NCI-H1048 (cell line): ENCODE results near the gene SH3PXD2B.

Experiments used
- DNase-seq: peaks from one replicate; lab custom pipeline; 2025; lab: John Stamatoyannopoulos, UW

The SH3PXD2B gene

GRCh38 chr5:172454358-172455086 lies at the start of gene SH3PXD2B:
SH3PXD2B (minus strand) TSS chr5:172454525; CDS start chr5:172454352, 173 bp downstream.
- DNase-seq: no peak

GRCh38 chr5:172502969-172503368 lies 48.6 kb upstream of the SH3PXD2B start:
- no peak for DNase-seq

- no peak for DNase-seq
Observed at GRCh38 chr5:172502410-172502809, 48.1 kb upstream of the SH3PXD2B start.

GRCh38 chr5:172501708-172502320 lies 47.5 kb upstream of the SH3PXD2B start:
- DNase-seq: no peak

GRCh38 chr5:172499287-172499686 lies 45.0 kb upstream of the SH3PXD2B start:
- DNase-seq: no peak

GRCh38 chr5:172498431-172499129 lies 44.3 kb upstream of the SH3PXD2B start:
- no peak for DNase-seq

- DNase-seq: no peak
Observed at GRCh38 chr5:172497591-172498255, 43.4 kb upstream of the SH3PXD2B start.

- DNase-seq: no peak
Observed at GRCh38 chr5:172496671-172497371, 42.5 kb upstream of the SH3PXD2B start.

GRCh38 chr5:172494630-172495505 lies 40.5 kb upstream of the SH3PXD2B start:
- DNase-seq: no peak

GRCh38 chr5:172493906-172494305 lies 39.6 kb upstream of the SH3PXD2B start:
- DNase-seq: no peak

- DNase-seq: no peak
Observed at GRCh38 chr5:172493461-172493860, 39.1 kb upstream of the SH3PXD2B start.

GRCh38 chr5:172493002-172493401 lies 38.7 kb upstream of the SH3PXD2B start:
- DNase-seq: no peak

- no peak for DNase-seq
Observed at GRCh38 chr5:172492097-172492840, 37.9 kb upstream of the SH3PXD2B start.

GRCh38 chr5:172491481-172491880 lies 37.2 kb upstream of the SH3PXD2B start:
- no peak for DNase-seq

- DNase-seq: no peak
Observed at GRCh38 chr5:172490514-172491461, 36.5 kb upstream of the SH3PXD2B start.

- no peak for DNase-seq
Observed at GRCh38 chr5:172488221-172488620, 33.9 kb upstream of the SH3PXD2B start.

GRCh38 chr5:172487671-172488070 lies 33.3 kb upstream of the SH3PXD2B start:
- no peak for DNase-seq

GRCh38 chr5:172486912-172487311 lies 32.6 kb upstream of the SH3PXD2B start:
- no peak for DNase-seq

- DNase-seq: no peak
Observed at GRCh38 chr5:172486451-172486850, 32.1 kb upstream of the SH3PXD2B start.
